HG02610 (cell line): ENCODE data around the gene DHX29.
A peak's percentile ranks its signal among the peaks of the same experiment; 100 is the strongest.
"Not testable (repeated sequence)": the region's sequence is repeated elsewhere in the genome, so short reads cannot be mapped to it uniquely, and the experiment has no call there.

Experiments
- ATAC-seq: cut with Tn5 transposase; IDR thresholded peaks from one replicate; pipeline ENCODE4 v1.9.1; 2021; ENCODE audit warnings: mild to moderate bottlenecking, moderate library complexity; ENCODE audit not compliant: unreplicated experiment

The DHX29 gene

GRCh38 chr5:55307383-55308253, at the start of gene DHX29, which contains the start of gene MTREX:
TSS of gene DHX29 (minus strand) at chr5:55307694. CDS start at chr5:55307573, 121 bp downstream.
TSS of gene MTREX (plus strand) at chr5:55307989. CDS start at chr5:55308014, 25 bp downstream.
- peak; percentile 94 for ATAC-seq

GRCh38 chr5:55356896-55357295, 49.4 kb upstream of the DHX29 start:
- no peak for ATAC-seq

DNA sequence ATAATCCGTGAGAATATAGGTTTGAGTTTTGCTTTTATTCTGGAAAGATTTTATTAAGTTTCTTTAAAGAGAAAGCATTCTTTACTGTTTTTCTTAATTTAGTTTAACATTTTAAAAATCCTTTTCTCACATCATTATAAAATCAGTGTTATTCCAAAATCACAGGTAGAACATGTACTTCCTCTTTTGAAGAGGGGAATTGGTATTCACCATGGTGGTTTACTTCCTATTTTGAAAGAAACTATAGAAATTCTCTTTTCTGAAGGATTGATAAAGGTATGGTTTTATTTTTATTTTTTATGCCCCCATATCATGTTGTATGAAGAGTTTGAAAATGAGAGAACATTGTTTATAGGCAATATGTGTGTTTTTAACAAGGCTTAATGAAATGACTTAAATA, 43.3 kb upstream of the DHX29 start:
- ATAC-seq, result no peak

DNA sequence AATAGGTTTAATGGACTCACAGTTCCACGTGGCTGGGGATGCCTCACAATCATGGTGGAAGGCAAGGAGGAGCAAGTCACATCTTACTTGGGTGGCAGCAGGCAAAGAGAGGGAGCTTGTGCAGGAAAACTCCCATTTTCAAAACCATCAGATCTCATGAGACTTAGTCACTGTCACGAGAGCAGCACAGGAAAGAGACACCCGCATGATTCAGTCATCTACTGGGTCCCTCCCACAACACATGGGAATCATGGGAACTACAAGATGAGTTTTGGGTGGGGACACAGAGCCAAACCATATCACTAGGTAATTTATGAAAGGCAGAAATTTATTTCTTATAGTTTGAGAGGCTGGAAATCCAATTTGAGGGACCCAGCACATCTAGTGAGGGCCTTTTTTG, 40.3 kb upstream of the DHX29 start:
- no peak for ATAC-seq

DNA sequence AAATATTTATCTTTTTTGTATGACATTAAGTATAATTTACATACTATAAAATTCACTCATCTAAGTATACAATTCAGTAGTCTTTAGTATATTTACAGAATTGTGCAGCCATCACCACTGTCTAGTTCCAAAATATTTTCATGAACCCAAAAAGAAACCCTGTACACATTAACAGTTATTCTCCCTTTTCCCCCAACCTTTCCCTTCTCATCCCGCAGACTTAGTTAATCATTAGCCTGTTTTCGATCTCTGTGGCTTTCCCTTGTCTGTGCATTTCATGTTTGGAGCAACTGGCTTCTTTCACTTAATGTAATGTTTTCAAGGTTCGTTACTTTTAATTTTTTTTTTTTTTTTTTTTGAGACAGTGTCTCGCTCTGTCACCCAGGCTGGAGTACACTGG, 37.8 kb upstream of the DHX29 start:
- no peak for ATAC-seq

- no peak for ATAC-seq
These were observed 37.0 kb upstream of the DHX29 start for GRCh38 chr5:55344392-55344992.

DNA sequence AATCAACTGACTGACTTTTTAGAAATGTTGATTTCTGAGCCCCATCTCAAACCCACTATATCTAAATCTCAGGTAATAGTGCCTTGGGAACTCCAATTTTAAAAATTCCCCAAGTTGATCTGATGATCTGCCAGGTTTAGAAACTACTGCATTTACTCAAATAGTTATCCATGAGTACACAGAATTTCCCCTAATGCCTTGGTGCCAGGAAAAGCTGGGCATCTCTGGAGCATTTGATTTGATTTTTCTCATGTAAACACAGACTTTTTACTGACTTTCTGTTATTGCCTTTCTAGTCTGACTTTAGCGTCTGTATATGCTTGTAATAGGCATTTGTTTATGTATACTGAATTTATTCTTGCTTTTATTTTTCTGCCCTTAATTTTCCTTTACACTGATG, 36.1 kb upstream of the DHX29 start:
- ATAC-seq, result no peak

DNA sequence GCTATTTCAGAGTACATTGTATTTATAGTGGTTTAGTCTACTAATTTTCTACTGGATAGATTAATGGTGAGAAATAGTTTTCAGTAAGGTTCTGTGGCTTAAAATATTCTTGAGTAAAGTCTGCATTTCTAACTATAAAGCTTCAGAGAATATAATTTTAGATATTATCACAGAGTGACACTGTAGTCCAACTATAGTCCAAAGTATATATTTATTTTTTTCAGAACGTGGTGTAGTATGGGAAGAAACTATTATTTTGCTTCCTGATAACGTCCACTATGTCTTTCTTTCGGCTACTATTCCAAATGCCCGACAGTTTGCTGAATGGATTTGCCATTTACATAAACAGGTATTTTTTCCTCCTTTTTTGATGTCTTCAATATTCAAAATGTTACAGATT, 35.6 kb upstream of the DHX29 start:
- no peak for ATAC-seq

DNA sequence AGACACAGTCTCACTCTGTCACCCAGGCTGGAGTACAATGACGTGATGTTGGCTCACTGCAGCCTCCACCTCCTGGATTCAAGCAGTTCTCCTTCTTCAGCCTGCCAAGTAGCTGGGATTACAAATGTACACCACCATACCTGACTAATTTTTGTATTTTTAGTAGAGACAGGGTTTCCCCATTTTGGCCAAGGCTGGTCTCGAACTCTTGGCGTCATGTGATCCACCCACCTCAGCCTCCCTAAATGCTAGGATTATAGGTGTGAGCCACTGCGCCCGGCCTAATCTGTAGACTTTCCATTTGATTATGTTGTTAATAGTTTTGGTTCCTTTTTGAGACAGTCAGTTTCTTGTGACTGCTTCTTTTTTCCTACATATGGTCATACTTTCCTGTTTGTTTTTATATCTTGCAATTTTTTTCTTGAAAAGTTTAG, 31.3 kb upstream of the DHX29 start:
- ATAC-seq, result peak; percentile 84

GRCh38 chr5:55338092-55338613, 30.7 kb upstream of the DHX29 start:
- ATAC-seq, result no peak

DNA sequence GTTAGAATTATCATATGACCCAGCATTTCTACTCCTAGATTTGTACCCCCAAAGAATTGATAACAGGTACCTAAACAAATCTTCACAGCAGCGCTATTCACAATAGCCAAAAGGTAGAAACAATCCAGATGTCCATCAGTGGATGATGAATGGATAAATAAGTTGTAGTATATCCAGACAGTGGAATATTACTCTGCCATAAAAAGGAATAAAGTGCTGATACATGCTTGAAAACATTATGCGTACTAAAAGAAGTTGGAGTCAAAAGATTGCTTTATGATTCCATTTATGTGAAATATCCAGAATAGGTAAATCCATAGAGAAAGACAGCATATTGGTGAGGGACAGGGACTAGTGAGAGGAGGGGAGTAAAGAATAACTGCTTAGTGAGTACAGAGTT, 26.3 kb upstream of the DHX29 start:
- ATAC-seq, result no peak

- no peak for ATAC-seq
These were observed 25.5 kb upstream of the DHX29 start for GRCh38 chr5:55333017-55333416.

GRCh38 chr5:55331321-55331720, 23.8 kb upstream of the DHX29 start:
- no peak for ATAC-seq

- ATAC-seq, result no peak
These were observed 19.8 kb upstream of the DHX29 start for GRCh38 chr5:55327281-55327680.

GRCh38 chr5:55325621-55326020, 18.1 kb upstream of the DHX29 start:
- no peak for ATAC-seq

- ATAC-seq, result no peak
These were observed 17.4 kb upstream of the DHX29 start for GRCh38 chr5:55324815-55325418.

DNA sequence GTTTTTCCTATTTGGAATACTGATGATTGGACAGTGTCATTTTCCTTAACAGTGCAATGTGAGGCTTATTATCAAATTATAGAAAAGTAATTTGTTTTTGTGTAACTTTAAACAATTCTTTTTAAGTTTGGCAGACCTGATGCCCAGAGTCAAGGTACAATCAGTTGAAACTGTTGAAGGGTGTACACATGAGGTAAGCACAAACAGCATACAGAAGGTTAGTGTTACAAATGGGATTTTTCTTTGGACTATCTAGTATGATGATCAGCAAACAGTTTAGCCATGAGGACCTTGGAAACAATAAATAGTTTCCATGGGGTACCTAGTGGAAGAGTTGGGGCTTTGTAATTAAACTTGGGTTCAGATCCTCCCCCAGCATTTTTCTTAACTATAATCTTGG, 16.5 kb upstream of the DHX29 start:
- no peak for ATAC-seq

DNA sequence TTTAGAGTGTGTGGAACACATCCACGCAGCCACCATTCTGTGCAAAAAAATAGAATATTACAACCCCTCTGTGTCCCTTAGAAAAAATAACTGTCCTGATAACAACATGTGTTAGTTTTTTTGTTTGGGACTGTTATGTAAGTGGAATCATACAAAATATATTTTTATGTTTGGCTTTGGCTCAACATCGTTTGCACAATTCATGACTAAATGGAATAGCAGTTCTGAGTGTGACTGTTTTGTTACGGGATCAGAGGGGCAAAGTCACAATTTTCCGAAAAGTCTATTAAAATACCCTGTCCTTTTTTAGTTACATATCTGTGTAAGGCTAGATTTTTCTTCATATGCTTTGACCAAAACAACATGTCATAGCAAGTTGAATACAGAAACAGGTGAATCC, 13.1 kb upstream of the DHX29 start:
- ATAC-seq, result no peak

GRCh38 chr5:55319491-55319890, 12.0 kb upstream of the DHX29 start:
- no peak for ATAC-seq

- ATAC-seq, result not testable (repeated sequence)
These were observed 10.7 kb upstream of the DHX29 start for GRCh38 chr5:55318237-55318636.

DNA sequence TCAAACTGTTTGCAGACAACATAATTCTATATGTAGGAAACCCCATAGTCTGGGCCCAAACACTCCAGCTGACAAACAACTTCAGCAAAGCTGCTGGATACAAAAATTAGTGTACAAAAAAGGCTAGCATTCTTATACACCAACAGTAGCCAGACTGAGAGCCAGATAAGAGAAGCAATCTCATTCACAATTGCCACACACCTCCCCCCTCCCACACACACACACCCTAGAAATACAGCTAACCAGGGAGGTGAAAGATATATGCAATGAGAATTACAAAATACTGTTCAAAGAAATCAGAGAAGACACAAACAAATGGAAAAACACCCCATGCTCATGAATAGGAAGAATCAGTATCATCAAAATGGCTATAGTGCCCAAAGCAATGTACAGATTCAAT, 9.3 kb upstream of the DHX29 start:
- no peak for ATAC-seq

DNA sequence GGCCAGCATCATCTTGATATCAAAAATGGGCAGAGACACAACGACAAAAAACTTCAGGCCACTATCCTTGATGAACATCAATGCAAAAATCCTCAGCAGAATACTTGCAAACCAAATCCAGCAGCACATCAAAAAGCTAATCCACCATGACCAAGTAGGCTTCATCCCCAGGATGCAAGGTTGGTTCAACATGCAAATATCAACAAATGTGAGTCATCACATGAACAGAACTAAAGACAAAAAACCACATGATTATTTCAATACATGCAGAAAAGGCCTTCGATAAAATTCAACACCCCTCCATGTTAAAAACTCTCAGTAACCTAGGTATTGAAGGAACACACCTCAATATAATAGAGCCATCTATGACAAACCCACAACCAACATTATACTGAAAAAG, 8.8 kb upstream of the DHX29 start:
- ATAC-seq, result no peak
